Measurements from ENCODE around the gene TYROBP. TPM values are rescaled to one million over a fixed set of nuclear protein-coding genes. Genes with fewer than 3 reads are reported as not detected.

The TYROBP gene
- total RNA-seq, 1 experiment from 2014 or later: not detected

DNA sequence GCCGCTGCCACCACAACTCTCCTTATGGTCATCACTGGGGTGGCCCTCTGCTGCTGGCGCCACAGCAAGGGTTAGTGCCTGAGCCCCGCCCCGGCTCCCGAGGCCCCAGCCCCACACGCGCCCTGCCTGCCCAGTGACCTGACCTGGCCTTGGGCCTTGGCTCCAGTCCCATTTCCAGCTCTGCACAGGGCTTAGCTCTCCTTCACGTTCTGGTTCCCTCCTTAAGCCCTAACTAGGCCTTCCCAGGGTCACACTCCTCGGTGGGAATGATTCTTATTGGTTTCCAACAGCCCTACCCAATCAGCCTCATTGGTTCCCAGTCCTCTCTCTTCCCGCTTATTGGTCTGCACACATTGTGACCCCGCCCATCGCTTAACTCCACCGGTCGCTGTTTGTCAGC, 45.6 kb downstream of the TYROBP start:
- DNase-seq (ENCODE audit: low read depth, low spot score): no peak
- in situ Hi-C loops (cut with HindIII; ENCODE audit: low pct_unique_long_range_greater_than_20kb, low sequenced_read_pairs): no loop called here

DNA sequence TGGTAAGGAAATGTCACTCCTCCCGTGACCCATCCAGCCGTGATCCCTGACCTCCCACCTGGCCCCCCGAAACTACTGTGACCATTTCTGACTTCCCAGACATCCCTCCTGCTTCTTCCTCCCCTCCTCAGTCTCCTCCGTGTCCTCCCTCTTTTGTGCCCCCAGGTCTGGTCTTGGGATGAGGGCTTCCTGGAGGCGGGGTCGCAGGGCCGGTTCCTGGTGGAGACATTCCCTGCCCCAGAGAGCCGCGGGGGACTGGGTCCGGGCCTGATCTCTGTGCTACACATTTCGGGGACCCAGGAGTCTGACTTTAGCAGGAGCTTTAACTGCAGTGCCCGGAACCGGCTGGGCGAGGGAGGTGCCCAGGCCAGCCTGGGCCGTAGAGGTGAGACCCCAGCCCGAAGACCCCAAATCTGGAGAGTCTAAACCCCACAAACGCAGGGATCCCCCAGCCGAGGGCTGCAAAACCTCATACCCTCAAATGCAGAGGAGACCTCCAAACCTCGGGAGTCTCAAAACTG, 46.4 kb downstream of the TYROBP start:
- DNase-seq (ENCODE audit: low read depth, low spot score): no peak
- in situ Hi-C loops (cut with HindIII; ENCODE audit: low pct_unique_long_range_greater_than_20kb, low sequenced_read_pairs): no loop called here

DNA sequence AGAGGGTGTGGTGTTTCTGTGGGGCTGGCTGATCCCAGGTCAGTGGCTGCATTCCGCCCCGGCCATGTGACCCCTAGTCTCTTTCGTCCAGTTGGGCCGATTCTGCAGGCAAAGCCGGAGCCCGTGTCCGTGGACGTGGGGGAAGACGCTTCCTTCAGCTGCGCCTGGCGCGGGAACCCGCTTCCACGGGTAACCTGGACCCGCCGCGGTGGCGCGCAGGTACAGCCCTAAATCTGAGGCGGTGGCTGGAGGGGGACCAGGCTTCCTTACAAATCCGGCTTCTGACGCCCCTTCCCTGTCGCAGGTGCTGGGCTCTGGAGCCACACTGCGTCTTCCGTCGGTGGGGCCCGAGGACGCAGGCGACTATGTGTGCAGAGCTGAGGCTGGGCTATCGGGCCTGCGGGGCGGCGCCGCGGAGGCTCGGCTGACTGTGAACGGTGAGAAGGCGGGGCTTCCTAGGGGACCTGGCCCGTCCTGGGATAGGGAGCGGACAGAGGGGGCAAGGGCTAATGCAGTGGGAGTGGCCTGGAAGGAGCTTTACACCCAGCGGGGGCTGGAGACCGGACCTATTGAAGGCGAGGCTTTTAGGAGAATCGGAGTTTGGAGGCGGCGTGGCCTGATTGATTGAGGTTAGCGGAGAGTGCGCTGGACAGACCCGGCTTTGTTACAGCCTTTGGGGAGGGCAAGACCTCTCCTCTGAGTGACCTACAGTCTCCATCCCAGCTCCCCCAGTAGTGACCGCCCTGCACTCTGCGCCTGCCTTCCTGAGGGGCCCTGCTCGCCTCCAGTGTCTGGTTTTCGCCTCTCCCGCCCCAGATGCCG, 47.1 kb downstream of the TYROBP start:
- in situ Hi-C loops (cut with HindIII; ENCODE audit: low pct_unique_long_range_greater_than_20kb, low sequenced_read_pairs): no loop called here
- no peak for DNase-seq (ENCODE audit: low read depth, low spot score)

DNA sequence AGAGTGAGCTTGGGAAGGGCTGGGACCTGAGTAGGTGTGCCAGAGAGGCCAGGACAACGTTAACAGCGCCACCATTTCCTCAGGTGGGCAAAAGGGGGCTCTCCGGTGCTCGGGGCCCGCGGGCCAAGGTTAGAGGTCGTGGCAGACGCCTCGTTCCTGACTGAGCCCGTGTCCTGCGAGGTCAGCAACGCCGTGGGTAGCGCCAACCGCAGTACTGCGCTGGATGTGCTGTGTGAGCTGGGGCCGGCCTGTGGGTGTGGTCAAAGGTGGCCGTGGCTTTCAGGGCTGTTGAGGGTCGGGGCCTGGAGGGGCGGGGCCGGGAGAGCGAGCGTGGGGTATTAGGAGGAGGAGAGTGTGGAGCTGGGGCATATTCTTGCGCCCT, 47.7 kb downstream of the TYROBP start:
- DNase-seq (ENCODE audit: low read depth, low spot score): no peak

DNA sequence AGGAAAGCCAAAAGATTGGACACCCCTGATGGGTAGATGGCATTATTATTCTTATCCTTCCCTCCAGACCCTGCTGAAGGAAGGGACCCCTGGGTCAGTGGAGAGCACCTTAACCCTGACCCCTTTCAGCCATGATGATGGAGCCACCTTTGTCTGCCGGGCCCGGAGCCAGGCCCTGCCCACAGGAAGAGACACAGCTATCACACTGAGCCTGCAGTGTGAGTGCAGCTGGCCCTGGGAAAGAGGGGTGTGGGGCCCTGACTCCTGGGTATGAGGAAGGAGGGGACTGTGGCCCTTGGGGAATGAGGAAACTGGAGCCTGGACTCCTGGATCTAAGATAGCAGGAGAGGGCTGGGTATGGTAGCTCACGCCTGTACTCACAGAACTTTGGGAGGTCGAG, 48.7 kb downstream of the TYROBP start:
- no peak for DNase-seq (ENCODE audit: low read depth, low spot score)
- in situ Hi-C loops (cut with HindIII; ENCODE audit: low pct_unique_long_range_greater_than_20kb, low sequenced_read_pairs): no loop called here

More for the DNA sequence above, 47.7 kb downstream of the TYROBP start:
- in situ Hi-C loops (cut with HindIII; ENCODE audit: low pct_unique_long_range_greater_than_20kb, low sequenced_read_pairs): no loop called here

DNA sequence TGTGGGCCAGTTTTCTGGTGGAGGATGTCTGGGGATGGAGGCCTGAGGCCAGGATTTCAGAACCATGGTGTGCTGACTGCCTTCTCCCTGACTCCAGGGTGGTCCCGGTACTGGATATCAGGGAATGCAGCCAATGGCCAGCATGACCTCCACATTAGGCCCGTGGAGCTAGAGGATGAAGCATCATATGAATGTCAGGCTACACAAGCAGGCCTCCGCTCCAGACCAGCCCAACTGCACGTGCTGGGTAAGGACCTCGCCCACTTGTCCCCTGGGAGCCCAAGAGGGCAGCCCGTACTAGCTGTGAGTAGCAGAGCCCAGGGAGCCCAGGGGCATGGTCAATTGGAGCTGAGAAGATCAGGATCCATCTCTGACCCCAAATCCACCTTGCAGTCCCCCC, 49.8 kb downstream of the TYROBP start:
- in situ Hi-C loops (cut with HindIII; ENCODE audit: low pct_unique_long_range_greater_than_20kb, low sequenced_read_pairs): no loop called here
- no peak for DNase-seq (ENCODE audit: low read depth, low spot score)

DNA sequence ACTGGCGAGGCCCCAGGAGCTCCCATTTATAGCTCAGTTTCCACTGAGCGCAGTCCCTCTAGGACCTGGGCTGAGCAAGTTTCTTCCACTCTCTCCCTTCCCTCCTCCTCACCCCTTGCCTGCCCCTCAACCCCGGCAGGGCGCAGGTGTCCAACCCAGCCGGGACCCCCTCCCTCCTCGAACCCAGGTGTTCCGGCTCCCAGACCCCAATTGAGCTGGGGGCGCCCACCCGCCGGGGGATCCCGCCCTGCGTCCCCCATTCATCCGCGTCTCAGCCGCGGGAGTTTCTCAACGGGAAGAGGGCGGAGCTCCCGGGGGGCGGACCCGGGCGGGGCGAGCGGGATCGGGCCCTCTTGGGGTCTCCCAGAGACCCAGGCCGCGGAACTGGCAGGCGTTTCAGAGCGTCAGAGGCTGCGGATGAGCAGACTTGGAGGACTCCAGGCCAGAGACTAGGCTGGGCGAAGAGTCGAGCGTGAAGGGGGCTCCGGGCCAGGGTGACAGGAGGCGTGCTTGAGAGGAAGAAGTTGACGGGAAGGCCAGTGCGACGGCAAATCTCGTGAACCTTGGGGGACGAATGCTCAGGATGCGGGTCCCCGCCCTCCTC, 51.4 kb downstream of the TYROBP start, which contains the start of gene KIRREL2:
Gene KIRREL2 (plus strand): TSS at position 366 of the 604 bp plus-strand sequence. CDS start 209 bp downstream, at position 575.
- no peak for DNase-seq (ENCODE audit: low read depth, low spot score)
- in situ Hi-C loops (cut with HindIII; ENCODE audit: low pct_unique_long_range_greater_than_20kb, low sequenced_read_pairs): no loop called here

Small RNAs within 50 kb of the gene (small RNA-seq; reads per million reads assigned to genes)
- gene AF038458.1 (0 reads per million in 2 experiments), gene RN7SL402P (0 to 0.10 reads per million in 2 experiments)

Other genes with a start within 250 kb of the TYROBP start
- not detected in 2 replicates for gene UPK1A, start 241.8 kb downstream of the TYROBP start, total RNA-seq (2014; rRNA removed; shearing (Covaris generic))
- gene ZBTB32, start 203.7 kb downstream of the TYROBP start, total RNA-seq (2014; rRNA removed; shearing (Covaris generic)): not detected in 2 replicates
- gene KMT2B, start 190.3 kb downstream of the TYROBP start, total RNA-seq (2014; rRNA removed; shearing (Covaris generic)): 3.7 and 5.9 TPM in 2 replicates
- 1.5 and 6.9 TPM in 2 replicates for gene IGFLR1, start 165.8 kb downstream of the TYROBP start, total RNA-seq (2014; rRNA removed; shearing (Covaris generic))
- 6.0 and 6.9 TPM in 2 replicates for gene U2AF1L4, start 162.9 kb downstream of the TYROBP start, total RNA-seq (2014; rRNA removed; shearing (Covaris generic))
- gene PSENEN, start 162.6 kb downstream of the TYROBP start, total RNA-seq (2014; rRNA removed; shearing (Covaris generic)): 51.5 and 56.0 TPM in 2 replicates
- gene LIN37, start 159.7 kb downstream of the TYROBP start, total RNA-seq (2014; rRNA removed; shearing (Covaris generic)): 5.3 and 7.7 TPM in 2 replicates
- gene HSPB6, start 151.3 kb downstream of the TYROBP start, total RNA-seq (2014; rRNA removed; shearing (Covaris generic)): not detected in 2 replicates
- 1.3 and 1.7 TPM in 2 replicates for gene PROSER3, start 150.1 kb downstream of the TYROBP start, total RNA-seq (2014; rRNA removed; shearing (Covaris generic))
- 0.83 and 0.87 TPM in 2 replicates for gene ARHGAP33, start 132.7 kb downstream of the TYROBP start, total RNA-seq (2014; rRNA removed; shearing (Covaris generic))
- not detected in 2 replicates for gene PRODH2, start 95.5 kb downstream of the TYROBP start, total RNA-seq (2014; rRNA removed; shearing (Covaris generic))
- gene NPHS1, start 55.8 kb downstream of the TYROBP start, total RNA-seq (2014; rRNA removed; shearing (Covaris generic)): not detected in 2 replicates
- 1.7 and 2.4 TPM in 2 replicates for gene KIRREL2, start 51.4 kb downstream of the TYROBP start, total RNA-seq (2014; rRNA removed; shearing (Covaris generic))
- 9.2 and 13.5 TPM in 2 replicates for gene APLP1, start 39.7 kb downstream of the TYROBP start, total RNA-seq (2014; rRNA removed; shearing (Covaris generic))
- gene NFKBID, start 7.8 kb downstream of the TYROBP start, total RNA-seq (2014; rRNA removed; shearing (Covaris generic)): 1.1 and 1.9 TPM in 2 replicates
- not detected in 2 replicates for gene HCST, start 5.8 kb downstream of the TYROBP start, total RNA-seq (2014; rRNA removed; shearing (Covaris generic))
- 1.8 and 3.3 TPM in 2 replicates for gene LRFN3, start 28.1 kb upstream of the TYROBP start, total RNA-seq (2014; rRNA removed; shearing (Covaris generic))
- 13.3 and 14.1 TPM in 2 replicates for gene SDHAF1, start 86.9 kb upstream of the TYROBP start, total RNA-seq (2014; rRNA removed; shearing (Covaris generic))
- gene SYNE4, start 100.5 kb upstream of the TYROBP start, total RNA-seq (2014; rRNA removed; shearing (Covaris generic)): not detected in 2 replicates
- gene ALKBH6, start 105.9 kb upstream of the TYROBP start, total RNA-seq (2014; rRNA removed; shearing (Covaris generic)): 11.9 and 14.9 TPM in 2 replicates
- 0.34 and 0.43 TPM in 2 replicates for gene CLIP3, start 124.6 kb upstream of the TYROBP start, total RNA-seq (2014; rRNA removed; shearing (Covaris generic))
- 1.5 and 1.6 TPM in 2 replicates for gene THAP8, start 146.0 kb upstream of the TYROBP start, total RNA-seq (2014; rRNA removed; shearing (Covaris generic))
- gene WDR62, start 146.6 kb upstream of the TYROBP start, total RNA-seq (2014; rRNA removed; shearing (Covaris generic)): 2.7 and 4.1 TPM in 2 replicates
- not detected in 2 replicates for gene OVOL3, start 202.8 kb upstream of the TYROBP start, total RNA-seq (2014; rRNA removed; shearing (Covaris generic))
- 62.8 and 70.4 TPM in 2 replicates for gene POLR2I, start 206.6 kb upstream of the TYROBP start, total RNA-seq (2014; rRNA removed; shearing (Covaris generic))
- 181 and 190 TPM in 2 replicates for gene TBCB, start 207.2 kb upstream of the TYROBP start, total RNA-seq (2014; rRNA removed; shearing (Covaris generic))
- gene CAPNS1, start 231.8 kb upstream of the TYROBP start, total RNA-seq (2014; rRNA removed; shearing (Covaris generic)): 214 and 271 TPM in 2 replicates
- not detected in 2 replicates for gene COX7A1, start 244.2 kb upstream of the TYROBP start, total RNA-seq (2014; rRNA removed; shearing (Covaris generic))

All from SK-MEL-5 (cell line).